H9 (cell line): ENCODE data around the gene CTNS. TPM values are rescaled to one million over a fixed set of nuclear protein-coding genes. Genes with fewer than 3 reads are reported as not detected.

ENCODE experiments used
- DNase-seq: peaks from one replicate; pipeline ENCODE4 v3.0.0-alpha.2; 2017
- H2AFZ ChIP-seq: one replicate; pipeline ENCODE4 v1.6.1; 2013; ENCODE audit warnings: mild to moderate bottlenecking, low read length, control low read depth, moderate library complexity
- H2AK5ac ChIP-seq: 2 replicates; pipeline ENCODE4 v1.6.1; 2013; ENCODE audit warnings: low read length, control low read depth, mixed read lengths; ENCODE audit not compliant: insufficient read length
- H2BK120ac ChIP-seq: one replicate; pipeline ENCODE4 v1.6.1; 2013; ENCODE audit warnings: low read depth, mild to moderate bottlenecking, low read length, control low read depth, inconsistent platforms; ENCODE audit not compliant: poor library complexity, severe bottlenecking
- H2BK12ac ChIP-seq: 2 replicates; pipeline ENCODE4 v1.6.1; 2013; ENCODE audit warnings: low read length, control low read depth, mixed read lengths, low read depth; ENCODE audit not compliant: insufficient read length
- H2BK15ac ChIP-seq: 2 replicates; pipeline ENCODE4 v1.6.1; 2013; ENCODE audit warnings: low read depth, low read length, control low read depth
- H2BK20ac ChIP-seq: one replicate; pipeline ENCODE4 v1.6.1; 2013; ENCODE audit warnings: low read depth, mild to moderate bottlenecking, low read length, control low read depth, inconsistent platforms; ENCODE audit not compliant: poor library complexity, severe bottlenecking
- H2BK5ac ChIP-seq: 2 replicates; pipeline ENCODE4 v1.6.1; 2013; ENCODE audit warnings: low read length, control low read depth, mixed read lengths; ENCODE audit not compliant: insufficient read length
- H3K14ac ChIP-seq: 2 replicates; pipeline ENCODE4 v1.6.1; 2013; ENCODE audit warnings: low read length, control low read depth; ENCODE audit not compliant: insufficient read depth
- H3K18ac ChIP-seq: 2 replicates; pipeline ENCODE4 v1.6.1; 2013; ENCODE audit warnings: low read depth, mild to moderate bottlenecking, mixed read lengths, low read length, control low read depth; ENCODE audit not compliant: insufficient read length
- H3K23ac ChIP-seq: 2 replicates; pipeline ENCODE4 v1.6.1; 2013; ENCODE audit warnings: low read length, control low read depth, mixed read lengths, low read depth; ENCODE audit not compliant: insufficient read length
- H3K23me2 ChIP-seq: 2 replicates; pipeline ENCODE4 v1.6.1; 2013; ENCODE audit warnings: low read depth, mild to moderate bottlenecking, mixed read lengths, low read length, control low read depth; ENCODE audit not compliant: insufficient read length, poor library complexity, severe bottlenecking
- H3K27ac ChIP-seq: 2 replicates; pipeline ENCODE4 v1.5.1; 2013; ENCODE audit warnings: low read length, control low read depth, mixed read lengths, low read depth; ENCODE audit not compliant: insufficient read length
- H3K27me3 ChIP-seq: 2 replicates; pipeline ENCODE4 v1.6.1; 2013; ENCODE audit warnings: low read length, control low read depth, inconsistent platforms; ENCODE audit not compliant: insufficient read depth
- H3K4ac ChIP-seq: 2 replicates; pipeline ENCODE4 v1.6.1; 2013; ENCODE audit warnings: low read depth, mild to moderate bottlenecking, control low read depth, inconsistent platforms, low read length, moderate library complexity
- H3K4me1 ChIP-seq: 2 replicates; pipeline ENCODE4 v1.6.1; 2013; ENCODE audit warnings: low read length, control low read depth, inconsistent platforms; ENCODE audit not compliant: insufficient read depth
- H3K4me2 ChIP-seq: 2 replicates; pipeline ENCODE4 v1.6.1; 2013; ENCODE audit warnings: low read length, control low read depth, mixed read lengths; ENCODE audit not compliant: insufficient read length, insufficient read depth
- H3K56ac ChIP-seq: 2 replicates; pipeline ENCODE4 v1.6.1; 2013; ENCODE audit warnings: low read depth, mild to moderate bottlenecking, mixed read lengths, low read length, control low read depth; ENCODE audit not compliant: insufficient read length
- H3K79me1 ChIP-seq: 2 replicates; pipeline ENCODE4 v1.6.1; 2013; ENCODE audit warnings: low read depth, mild to moderate bottlenecking, moderate library complexity, low read length, control low read depth, inconsistent platforms; ENCODE audit not compliant: insufficient read depth, poor library complexity, severe bottlenecking
- H3K79me2 ChIP-seq: 2 replicates; pipeline ENCODE4 v1.6.1; 2013; ENCODE audit warnings: low read length, control low read depth, inconsistent platforms; ENCODE audit not compliant: insufficient read depth
- H3K9ac ChIP-seq: 2 replicates; pipeline ENCODE4 v1.6.1; 2013; ENCODE audit warnings: low read length, control low read depth, mixed read lengths; ENCODE audit not compliant: insufficient read length; ENCODE audit errors: extremely low read depth
- H3K9me3 ChIP-seq: one replicate; pipeline ENCODE4 v1.6.1; 2013; ENCODE audit warnings: low read depth, low read length, inconsistent platforms; ENCODE audit not compliant: control insufficient read depth
- H3T11ph ChIP-seq: one replicate; pipeline ENCODE4 v1.6.1; 2013; ENCODE audit warnings: mild to moderate bottlenecking, low read length, control low read depth, inconsistent platforms
- H4K20me1 ChIP-seq: one replicate; pipeline ENCODE4 v1.6.1; 2013; ENCODE audit not compliant: control insufficient read depth, insufficient read length, insufficient read depth
- H4K5ac ChIP-seq: 2 replicates; pipeline ENCODE4 v1.6.1; 2013; ENCODE audit warnings: low read depth, mild to moderate bottlenecking, mixed read lengths, low read length, control low read depth; ENCODE audit not compliant: insufficient read length
- H4K8ac ChIP-seq: replicated peaks from 2 replicates; pipeline ENCODE4 v1.6.1; 2013; ENCODE audit warnings: low read length, control low read depth, mixed read lengths, low read depth; ENCODE audit not compliant: insufficient read length
- H4K91ac ChIP-seq: 2 replicates; pipeline ENCODE4 v1.6.1; 2013; ENCODE audit warnings: low read depth, mild to moderate bottlenecking, moderate library complexity, mixed read lengths, low read length, control low read depth; ENCODE audit not compliant: insufficient read length
- H3K27ac Mint-ChIP-seq, 3 experiments: 2 replicates in 2 of 3; 3 replicates in 1 of 3; pipeline ENCODE4 v1.8.0; 2020 to 2021; ENCODE audit warnings: mixed read lengths in 3 of 3, mild to moderate bottlenecking in 1 of 3, moderate library complexity in 1 of 3
- H3K27me3 Mint-ChIP-seq: 2 replicates; pipeline ENCODE4 v1.8.0; 2021; ENCODE audit warnings: low read depth, mild to moderate bottlenecking, moderate library complexity, mixed read lengths
- H3K36me3 Mint-ChIP-seq, 3 experiments: 2 replicates in 2 of 3; 3 replicates in 1 of 3; pipeline ENCODE4 v1.8.0; 2020 to 2021; ENCODE audit warnings: low read depth in 3 of 3, mixed read lengths in 3 of 3; ENCODE audit not compliant: insufficient read depth in 1 of 3
- H3K4me1 Mint-ChIP-seq, 2 experiments: 2 replicates each; pipeline ENCODE4 v1.8.0; 2020; ENCODE audit warnings: mixed read lengths in 2 of 2
- H3K4me3 Mint-ChIP-seq, 2 experiments: 2 replicates in 1 of 2; 3 replicates in 1 of 2; pipeline ENCODE4 v1.8.0; 2020 to 2021; ENCODE audit warnings: mild to moderate bottlenecking in 2 of 2, mixed read lengths in 2 of 2, moderate library complexity in 1 of 2
- H3K9me3 Mint-ChIP-seq, 2 experiments: 2 replicates in 1 of 2; 3 replicates in 1 of 2; pipeline ENCODE4 v1.8.0; 2020; ENCODE audit warnings: mild to moderate bottlenecking in 2 of 2, mixed read lengths in 2 of 2, moderate library complexity in 1 of 2
- WGBS: extraction: QIAGEN DNeasy Blood & Tissue Kit; methylation state at CpG from one replicate; pipeline ENCODE4 v1.1.7; 2013; ENCODE audit warnings: missing lambda C conversion rate, low lambda C conversion rate, mixed read lengths; ENCODE audit not compliant: insufficient read length; ENCODE audit errors: extremely low coverage; 5-methylcytosine and 5-hydroxymethylcytosine counted together
- total RNA-seq: library from RNA; stranded (reverse); gene quantifications from 2 replicates; pipeline ENCODE4 v1.2.1, GENCODE V29; 2021
- TF ChIP-seq, protein P1 (sequence below): fragments of 200-600 bp; sonication (generic); conservative IDR thresholded peaks from 3 replicates; pipeline ENCODE4 v1.8.0; 2021; ENCODE audit warnings: antibody characterized with exemption, mild to moderate bottlenecking

CTNS gene
- total RNA-seq, 1 experiment from 2014 or later, result 12.8 TPM

DNA sequence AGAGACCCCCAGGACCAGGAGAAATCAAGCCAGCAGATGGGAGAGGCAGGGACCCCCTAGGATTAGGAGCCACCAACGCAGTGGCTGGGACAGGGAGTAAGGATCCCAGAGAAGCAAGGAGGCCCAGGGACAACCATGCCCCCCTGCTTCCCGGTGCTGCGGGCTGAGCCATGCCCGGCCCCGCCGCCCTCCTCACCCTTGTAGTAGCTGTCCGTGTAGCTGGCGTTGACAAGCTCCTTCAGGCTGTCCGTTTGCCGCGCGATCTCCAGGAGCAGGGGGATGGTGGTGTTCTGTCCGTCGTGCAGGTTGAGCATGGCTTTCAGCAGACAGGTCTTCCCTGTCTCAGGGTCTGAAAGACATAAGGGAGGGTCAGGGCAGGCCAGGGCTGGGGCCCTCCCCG, 45.8 kb upstream of the CTNS start:
- no peaks in the 10 kb centered on the region for H3K27me3 Mint-ChIP-seq
- Histone ChIP-seq H3K14ac (no peak overlapping the region), H2BK15ac (no peak overlapping the region), H2BK12ac (no peak overlapping the region), H3K79me2 (no peaks in the 10 kb centered on the region), H3K4me1 (no peaks in the 10 kb centered on the region), H4K20me1 (no peaks in the 10 kb centered on the region), H3K9me3 (no peaks in the 10 kb centered on the region), H4K91ac (no peak overlapping the region), H2BK20ac (no peak overlapping the region), H2AFZ (no peak overlapping the region), H4K8ac (no peak overlapping the region), H2BK5ac (no peak overlapping the region), H3K9ac (no peak overlapping the region), H3T11ph (no peak overlapping the region), H2BK120ac (no peak overlapping the region), H3K4me2 (no peak overlapping the region), H3K79me1 (no peaks in the 10 kb centered on the region), H4K5ac (no peak overlapping the region), H3K23me2 (no peaks in the 10 kb centered on the region), H2AK5ac (no peak overlapping the region), H3K18ac (no peak overlapping the region), H3K27ac (no peak overlapping the region), H3K4ac (no peak overlapping the region), H3K23ac (no peak overlapping the region), H3K27me3 (no peaks in the 10 kb centered on the region), H3K56ac (no peak overlapping the region)
- WGBS, result no CpG with 5 or more reads among the region's 15 CpGs
- H3K9me3 Mint-ChIP-seq, result no peaks in the 10 kb centered on the region
- TF ChIP-seq, protein P1, sequence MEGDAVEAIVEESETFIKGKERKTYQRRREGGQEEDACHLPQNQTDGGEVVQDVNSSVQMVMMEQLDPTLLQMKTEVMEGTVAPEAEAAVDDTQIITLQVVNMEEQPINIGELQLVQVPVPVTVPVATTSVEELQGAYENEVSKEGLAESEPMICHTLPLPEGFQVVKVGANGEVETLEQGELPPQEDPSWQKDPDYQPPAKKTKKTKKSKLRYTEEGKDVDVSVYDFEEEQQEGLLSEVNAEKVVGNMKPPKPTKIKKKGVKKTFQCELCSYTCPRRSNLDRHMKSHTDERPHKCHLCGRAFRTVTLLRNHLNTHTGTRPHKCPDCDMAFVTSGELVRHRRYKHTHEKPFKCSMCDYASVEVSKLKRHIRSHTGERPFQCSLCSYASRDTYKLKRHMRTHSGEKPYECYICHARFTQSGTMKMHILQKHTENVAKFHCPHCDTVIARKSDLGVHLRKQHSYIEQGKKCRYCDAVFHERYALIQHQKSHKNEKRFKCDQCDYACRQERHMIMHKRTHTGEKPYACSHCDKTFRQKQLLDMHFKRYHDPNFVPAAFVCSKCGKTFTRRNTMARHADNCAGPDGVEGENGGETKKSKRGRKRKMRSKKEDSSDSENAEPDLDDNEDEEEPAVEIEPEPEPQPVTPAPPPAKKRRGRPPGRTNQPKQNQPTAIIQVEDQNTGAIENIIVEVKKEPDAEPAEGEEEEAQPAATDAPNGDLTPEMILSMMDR, result no peak
- no peak for DNase-seq
- H3K27ac Mint-ChIP-seq, result peak overlapping the region in 1 of 3 experiments; percentile 70; a peak in 1 of 7 replicates
- H3K36me3 Mint-ChIP-seq, result peaks cover 8 to 35% (median 31%) of the 10 kb centered on the region in 3 experiments; a peak in 6 of 7 replicates
- no peak overlapping the region for H3K4me3 Mint-ChIP-seq
- peaks cover 2% of the 10 kb centered on the region in 2 experiments; a peak in 3 of 4 replicates for H3K4me1 Mint-ChIP-seq
